ENCODE results near the gene NET1. TPM values are rescaled to one million over a fixed set of nuclear protein-coding genes. Genes with fewer than 3 reads are reported as not detected.

NET1 gene
- total RNA-seq, 4 donors from 2014 or later = 90.0 to 311 (median 289) TPM

DNA sequence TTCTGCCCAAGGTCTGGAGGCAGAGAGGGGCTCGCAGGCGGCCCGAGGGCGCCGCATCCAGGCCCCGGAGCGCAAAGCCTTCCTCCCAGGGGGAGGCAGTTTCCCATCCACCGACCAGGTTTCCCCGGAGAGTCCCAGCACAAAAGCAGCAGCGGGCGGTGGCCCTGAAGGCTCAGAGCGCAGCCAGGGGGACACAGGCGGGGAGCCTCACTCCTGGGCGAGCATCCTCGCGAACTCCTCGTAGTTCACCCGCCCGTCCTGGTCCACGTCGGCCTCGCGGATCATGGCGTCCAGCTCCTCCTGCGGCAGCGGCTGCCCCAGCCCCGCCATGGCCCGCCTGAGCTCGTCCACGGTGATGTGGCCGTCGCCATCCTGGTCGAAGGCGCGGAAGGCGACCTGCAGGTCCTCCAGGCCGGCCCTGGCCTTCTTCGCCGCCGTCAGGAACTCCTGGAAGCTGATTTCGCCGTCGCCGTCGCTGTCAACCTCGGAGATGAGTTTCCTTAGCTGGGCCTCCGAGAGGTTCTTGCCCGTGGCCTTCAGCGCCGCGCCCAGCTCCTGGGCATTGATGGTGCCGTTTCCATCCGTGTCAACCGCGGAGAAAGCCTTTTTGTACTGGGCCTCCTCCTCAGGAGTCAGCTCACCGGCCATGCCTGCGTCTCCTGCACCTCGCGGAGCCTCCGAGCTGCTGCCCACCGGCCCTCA lies 86.6 kb downstream of the NET1 start:
- DNase-seq = no peak

DNA sequence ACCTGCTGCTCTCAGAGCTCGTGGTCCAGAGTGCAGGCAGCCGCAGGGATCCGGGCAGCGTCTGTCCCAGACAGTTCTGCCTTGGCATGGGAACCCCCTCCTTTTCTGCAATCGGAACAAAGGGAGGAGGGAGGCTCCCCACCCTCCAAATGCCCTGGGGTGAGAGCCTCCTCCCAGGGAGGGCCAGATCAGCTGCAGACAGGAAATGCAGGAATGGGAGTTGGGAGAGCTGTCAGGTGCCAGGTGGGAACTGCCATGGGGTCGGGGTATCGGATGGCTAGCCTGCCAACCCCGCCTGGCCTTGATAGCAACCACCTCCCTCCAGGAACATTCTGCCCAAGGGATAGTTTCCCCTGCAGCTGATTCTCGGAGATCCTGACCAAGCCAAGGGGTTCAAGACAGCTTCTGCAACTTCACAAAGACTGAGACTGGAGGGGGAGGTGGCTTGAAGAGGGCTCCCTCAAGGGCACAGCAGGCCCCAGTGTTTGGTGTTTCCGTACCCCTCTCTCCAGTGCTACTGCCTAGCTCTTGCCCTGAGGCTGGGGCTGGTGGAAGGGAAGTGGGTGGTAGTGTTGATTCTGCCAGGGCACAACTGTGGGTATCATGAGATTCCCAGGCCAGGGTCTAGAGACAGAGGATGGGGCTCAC lies 87.3 kb downstream of the NET1 start, which contains the start of gene CALML5:
Gene CALML5, minus strand, starts transcription at position 78 of the 648 bp plus-strand sequence. CDS start 132 bp downstream, outside the sequence.
- Histone ChIP-seq H3K9me3 (no peaks in the 10 kb centered on the region), H3K4me3 (no peak within 1 kb of the TSS), H3K36me3 (no peaks in the 10 kb centered on the region), H3K4me1 (peaks cover 0 to 19% (median 15%) of the 10 kb centered on the region in 4 donors), H3K27ac (no peak within 1 kb of the TSS), H3K27me3 (no peaks in the 10 kb centered on the region)
- intact Hi-C loops (cut with DNase I; ENCODE audit: low total_unique reads) = no loop called here
- in situ Hi-C loops (cut with MboI; ENCODE audit: low pct_ligation_motif_present in 1 of 4, low pct_unique_long_range_greater_than_20kb in 1 of 4, low sequenced_read_pairs in 3 of 4) = no loop called here
- TF ChIP-seq POLR2A (IDR thresholded peaks at IDR 0.05) = no peak
- no peak for TF ChIP-seq EP300 (IDR thresholded peaks at IDR 0.05; ENCODE audit: low read depth)
- no peak for TF ChIP-seq CTCF (IDR thresholded peaks at IDR 0.05)
- no peak for TF ChIP-seq POLR2AphosphoS5 (IDR thresholded peaks at IDR 0.05)
- 69% methylated on average over 10 of the region's 10 CpGs; no CpG with 5 or more reads in 1 of the 2 donors for WGBS, 2 donors (ENCODE audit: low coverage in 1 of 2)
- DNase-seq = no peak

More for the DNA sequence above, 86.6 kb downstream of the NET1 start:
- no peaks in the 10 kb centered on the region for H3K9me3 ChIP-seq
- no peak overlapping the region for H3K27ac ChIP-seq
- in situ Hi-C loops (cut with MboI; ENCODE audit: low pct_ligation_motif_present in 1 of 4, low pct_unique_long_range_greater_than_20kb in 1 of 4, low sequenced_read_pairs in 3 of 4) = no loop called here
- no peak for TF ChIP-seq POLR2AphosphoS5 (IDR thresholded peaks at IDR 0.05)
- no peak for TF ChIP-seq CTCF (IDR thresholded peaks at IDR 0.05)
- no peak for TF ChIP-seq EP300 (IDR thresholded peaks at IDR 0.05; ENCODE audit: low read depth)
- no peak for TF ChIP-seq POLR2A (IDR thresholded peaks at IDR 0.05)
- peaks cover 0 to 15% (median 13%) of the 10 kb centered on the region in 4 donors for H3K4me1 ChIP-seq
- 94% methylated on average over 53 of the region's 61 CpGs; no CpG with 5 or more reads in 1 of the 2 donors for WGBS, 2 donors (ENCODE audit: low coverage in 1 of 2)
- intact Hi-C loops (cut with DNase I; ENCODE audit: low total_unique reads) = no loop called here
- H3K36me3 ChIP-seq = no peaks in the 10 kb centered on the region
- no peak overlapping the region for H3K4me3 ChIP-seq
- H3K27me3 ChIP-seq = no peaks in the 10 kb centered on the region

DNA sequence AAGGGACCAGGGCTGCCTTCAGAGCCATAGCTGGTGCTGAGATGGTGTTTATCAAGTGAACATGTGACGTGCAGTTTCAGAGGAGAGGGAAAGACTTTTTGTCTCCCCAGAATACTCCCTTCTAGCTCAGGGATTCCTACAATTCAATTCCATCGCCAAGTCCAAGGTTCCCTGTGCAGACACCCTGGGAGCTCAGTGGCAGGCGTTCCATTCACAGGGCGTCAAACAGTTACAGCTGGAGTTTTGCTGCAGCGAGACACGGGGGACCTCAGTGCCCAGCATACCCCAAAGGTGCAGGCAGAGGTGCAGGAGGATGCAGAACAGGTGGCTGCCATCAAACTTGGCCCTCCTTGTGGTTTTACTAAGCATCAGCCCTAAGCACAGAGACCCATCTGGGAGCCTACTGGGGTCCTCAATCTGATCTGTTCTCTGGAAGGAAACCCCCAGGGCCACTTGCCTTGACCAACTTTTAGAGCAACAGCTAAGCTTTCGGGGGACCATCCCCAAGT lies 87.9 kb downstream of the NET1 start:
- peaks cover 0 to 19% (median 15%) of the 10 kb centered on the region in 4 donors for H3K4me1 ChIP-seq
- H3K27me3 ChIP-seq = no peaks in the 10 kb centered on the region
- WGBS, 2 donors (ENCODE audit: low coverage in 1 of 2) = 81% methylated on average over 7 of the region's 7 CpGs; no CpG with 5 or more reads in 1 of the 2 donors
- TF ChIP-seq CTCF (IDR thresholded peaks at IDR 0.05) (no peak), POLR2AphosphoS5 (IDR thresholded peaks at IDR 0.05) (no peak)
- H3K9me3 ChIP-seq = no peaks in the 10 kb centered on the region
- in situ Hi-C loops (cut with MboI; ENCODE audit: low pct_ligation_motif_present in 1 of 4, low pct_unique_long_range_greater_than_20kb in 1 of 4, low sequenced_read_pairs in 3 of 4) (no loop called here), intact Hi-C loops (cut with DNase I; ENCODE audit: low total_unique reads) (no loop called here)
- DNase-seq = no peak
- no peak overlapping the region for H3K27ac ChIP-seq
- H3K36me3 ChIP-seq = no peaks in the 10 kb centered on the region
- H3K4me3 ChIP-seq = no peak overlapping the region

- Histone ChIP-seq H3K4me3 (no peak overlapping the region), H3K4me1 (peaks cover 0 to 19% (median 15%) of the 10 kb centered on the region in 4 donors), H3K9me3 (no peaks in the 10 kb centered on the region), H3K36me3 (no peaks in the 10 kb centered on the region), H3K27me3 (no peaks in the 10 kb centered on the region), H3K27ac (no peak overlapping the region)
- TF ChIP-seq EP300 (IDR thresholded peaks at IDR 0.05; ENCODE audit: low read depth) (no peak), POLR2AphosphoS5 (IDR thresholded peaks at IDR 0.05) (no peak), CTCF (IDR thresholded peaks at IDR 0.05) (no peak)
- intact Hi-C loops (cut with DNase I; ENCODE audit: low total_unique reads) = no loop called here
- in situ Hi-C loops (cut with MboI; ENCODE audit: low pct_ligation_motif_present in 1 of 4, low pct_unique_long_range_greater_than_20kb in 1 of 4, low sequenced_read_pairs in 3 of 4) = no loop called here
- no peak for DNase-seq
- WGBS, 2 donors (ENCODE audit: low coverage in 1 of 2) = 61 to 72% methylated on average over 3 to 5 of the region's 5 CpGs
Measured at GRCh38 chr10:5500910-5501309, 88.6 kb downstream of the NET1 start.

All from transverse colon (tissue), 4 donors.